A549 (cell line): ENCODE results near the gene MLLT1.

Experiments used
- CEBPB ChIP-seq, 2 experiments: fragments of >200 bp in 1 of 2; sonication (Bioruptor Twin) in 1 of 2; formaldehyde crosslinking in 1 of 2; IDR thresholded peaks; 2 replicates each; pipeline ENCODE4 v1.6.1; 2012 to 2016
- CTCF ChIP-seq: fragments of >200 bp; sonication (Bioruptor Twin); formaldehyde crosslinking; IDR thresholded peaks from 3 replicates; pipeline ENCODE4 v1.5.1; 2016
- EP300 ChIP-seq, 2 experiments: fragments of >200 bp; sonication (Bioruptor Twin); formaldehyde crosslinking; IDR thresholded peaks; 2 replicates in 1 of 2; 3 replicates in 1 of 2; pipeline ENCODE4 v1.6.1; 2016 to 2017
- NR3C1 ChIP-seq: fragments of >200 bp; sonication (Bioruptor Twin); formaldehyde crosslinking; IDR thresholded peaks from 3 replicates; pipeline ENCODE4 v1.6.1; 2017
- PHF8 ChIP-seq: fragments of 200-600 bp; sonication (generic); IDR thresholded peaks from 2 replicates; pipeline ENCODE4 v1.6.1; 2016; ENCODE audit warnings: low read depth, mild to moderate bottlenecking, antibody characterized with exemption, moderate library complexity, borderline replicate concordance
- POLR2A ChIP-seq: IDR thresholded peaks from 2 replicates; pipeline ENCODE4 v1.6.1; 2012; ENCODE audit warnings: mild to moderate bottlenecking, low read length
- POLR2AphosphoS2 ChIP-seq: conservative IDR thresholded peaks from 2 replicates; pipeline ENCODE4 v1.6.1; 2012; ENCODE audit warnings: low read length, improper control_type of control experiment, inconsistent platforms
- REST ChIP-seq: fragments of 200-600 bp; sonication (generic); IDR thresholded peaks from 2 replicates; pipeline ENCODE4 v1.6.1; 2016; ENCODE audit warnings: antibody characterized with exemption, mild to moderate bottlenecking, moderate library complexity
- RFX5 ChIP-seq: fragments of 450-650 bp; IDR thresholded peaks from 2 replicates; pipeline ENCODE4 v1.7.1; 2014; ENCODE audit warnings: antibody characterized with exemption, mild to moderate bottlenecking, moderate library complexity
- USF2 ChIP-seq: fragments of 450-650 bp; IDR thresholded peaks from 2 replicates; pipeline ENCODE4 v1.6.1; 2014; ENCODE audit warnings: antibody characterized with exemption
- TF ChIP-seq, protein P1 (sequence below): IDR thresholded peaks from 2 replicates; pipeline ENCODE4 v1.6.1; 2012
- TF ChIP-seq, protein P2 (sequence below): fragments of >200 bp; sonication (Bioruptor Twin); formaldehyde crosslinking; IDR thresholded peaks from 3 replicates; pipeline ENCODE4 v1.6.1; 2016
- TF ChIP-seq, protein P3 (sequence below): IDR thresholded peaks from 2 replicates; pipeline ENCODE4 v1.6.1; 2012

- TF ChIP-seq, protein P1, sequence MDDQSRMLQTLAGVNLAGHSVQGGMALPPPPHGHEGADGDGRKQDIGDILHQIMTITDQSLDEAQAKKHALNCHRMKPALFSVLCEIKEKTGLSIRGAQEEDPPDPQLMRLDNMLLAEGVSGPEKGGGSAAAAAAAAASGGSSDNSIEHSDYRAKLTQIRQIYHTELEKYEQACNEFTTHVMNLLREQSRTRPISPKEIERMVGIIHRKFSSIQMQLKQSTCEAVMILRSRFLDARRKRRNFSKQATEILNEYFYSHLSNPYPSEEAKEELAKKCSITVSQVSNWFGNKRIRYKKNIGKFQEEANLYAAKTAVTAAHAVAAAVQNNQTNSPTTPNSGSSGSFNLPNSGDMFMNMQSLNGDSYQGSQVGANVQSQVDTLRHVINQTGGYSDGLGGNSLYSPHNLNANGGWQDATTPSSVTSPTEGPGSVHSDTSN = no peak
- TF ChIP-seq, protein P2, sequence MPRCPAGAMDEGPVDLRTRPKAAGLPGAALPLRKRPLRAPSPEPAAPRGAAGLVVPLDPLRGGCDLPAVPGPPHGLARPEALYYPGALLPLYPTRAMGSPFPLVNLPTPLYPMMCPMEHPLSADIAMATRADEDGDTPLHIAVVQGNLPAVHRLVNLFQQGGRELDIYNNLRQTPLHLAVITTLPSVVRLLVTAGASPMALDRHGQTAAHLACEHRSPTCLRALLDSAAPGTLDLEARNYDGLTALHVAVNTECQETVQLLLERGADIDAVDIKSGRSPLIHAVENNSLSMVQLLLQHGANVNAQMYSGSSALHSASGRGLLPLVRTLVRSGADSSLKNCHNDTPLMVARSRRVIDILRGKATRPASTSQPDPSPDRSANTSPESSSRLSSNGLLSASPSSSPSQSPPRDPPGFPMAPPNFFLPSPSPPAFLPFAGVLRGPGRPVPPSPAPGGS = no peak
- TF ChIP-seq POLR2A (no peak), CTCF (no peak), NR3C1 (no peak), PHF8 (no peak), USF2 (no peak), EP300 (IDR thresholded peaks at IDR 0.05) (no peak), REST (no peak), POLR2AphosphoS2 (no peak), RFX5 (no peak), CEBPB (IDR thresholded peaks at IDR 0.05) (no peak)
- TF ChIP-seq, protein P3, sequence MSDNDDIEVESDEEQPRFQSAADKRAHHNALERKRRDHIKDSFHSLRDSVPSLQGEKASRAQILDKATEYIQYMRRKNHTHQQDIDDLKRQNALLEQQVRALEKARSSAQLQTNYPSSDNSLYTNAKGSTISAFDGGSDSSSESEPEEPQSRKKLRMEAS = no peak
Measured at GRCh38 chr19:6172074-6172863, 107.5 kb downstream of the MLLT1 start.
